GM12892 (cell line): Measurements from ENCODE around the gene LTF.

Source experiments
- POLR2A ChIP-seq: IDR thresholded peaks from 2 replicates; pipeline ENCODE4 v1.6.1; 2011; ENCODE audit warnings: low read depth, low read length, control low read depth
- POLR2AphosphoS5 ChIP-seq: IDR thresholded peaks from 2 replicates; pipeline ENCODE4 v1.6.1; 2011; ENCODE audit warnings: low read depth, low read length, control low read depth
- TAF1 ChIP-seq: IDR thresholded peaks from 2 replicates; pipeline ENCODE4 v1.6.1; 2011; ENCODE audit warnings: low read depth, mild to moderate bottlenecking, control low read depth, low read length, borderline replicate concordance

- TF ChIP-seq POLR2A (no peak), TAF1 (no peak), POLR2AphosphoS5 (no peak)
Observed at GRCh38 chr3:46406443-46406787, 58.3 kb downstream of the LTF start.
